Caco-2 (cell line): ENCODE measurements around the gene WWOX. TPM values are rescaled to one million over a fixed set of nuclear protein-coding genes. Genes with fewer than 3 reads are reported as not detected.

Source experiments
- BruUV-seq: library from RNA; stranded (reverse); fragments of 400-500 nt; replicated peaks from 2 replicates; lab custom pipeline; 2021; lab: Mats Ljungman, UMichigan
- CTCF ChIA-PET: fragments of 300-600 bp; sonication (Branson Sonifier 250); formaldehyde crosslinking; loops from one replicate; lab custom pipeline; 2022; ENCODE audit warnings: antibody characterized with exemption; lab: Charles Lee
- POLR2A ChIA-PET: fragments of 300-600 bp; sonication (Branson Sonifier 250); formaldehyde crosslinking; loops from one replicate; lab custom pipeline; 2022; ENCODE audit warnings: antibody characterized with exemption; lab: Charles Lee
- DNase-seq, 2 experiments: peaks; one replicate each; pipeline versions ENCODE4 v3.0.0 to v3.0.0-alpha.2; 2020 to 2022
- H3K27me3 ChIP-seq: replicated peaks from 2 replicates; pipeline ENCODE4 v1.6.0; 2011; ENCODE audit warnings: low read length; ENCODE audit not compliant: control insufficient read depth, insufficient read depth
- H3K36me3 ChIP-seq: 2 replicates; pipeline ENCODE4 v1.5.1; 2011; ENCODE audit warnings: low read length; ENCODE audit not compliant: control insufficient read depth, insufficient read depth
- H3K4me1 ChIP-seq: fragments of 250-450 bp; sonication (Bioruptor Pico); 2 replicates; pipeline ENCODE4 v1.5.1; 2020; ENCODE audit warnings: mild to moderate bottlenecking
- H3K4me3 ChIP-seq: 2 replicates; pipeline ENCODE4 v1.5.1; 2011; ENCODE audit warnings: low read depth, mild to moderate bottlenecking, control low read depth, low read length
- H3K9me3 ChIP-seq: fragments of 250-450 bp; sonication (Bioruptor Pico); 2 replicates; pipeline ENCODE4 v1.5.1; 2020; ENCODE audit warnings: mild to moderate bottlenecking, moderate library complexity
- H3K27ac Mint-ChIP-seq: one replicate; pipeline ENCODE4 v1.8.0; 2022; ENCODE audit warnings: mixed read lengths; ENCODE audit not compliant: unreplicated experiment
- H3K27me3 Mint-ChIP-seq: one replicate; pipeline ENCODE4 v1.8.0; 2022; ENCODE audit warnings: mixed read lengths; ENCODE audit not compliant: insufficient read depth, unreplicated experiment
- H3K36me3 Mint-ChIP-seq: one replicate; pipeline ENCODE4 v1.8.0; 2022; ENCODE audit warnings: mild to moderate bottlenecking, mixed read lengths; ENCODE audit not compliant: insufficient read depth, unreplicated experiment
- H3K4me1 Mint-ChIP-seq: one replicate; pipeline ENCODE4 v1.8.0; 2022; ENCODE audit warnings: low read depth, mixed read lengths; ENCODE audit not compliant: unreplicated experiment
- H3K4me3 Mint-ChIP-seq: one replicate; pipeline ENCODE4 v1.8.0; 2022; ENCODE audit warnings: mild to moderate bottlenecking, moderate library complexity, mixed read lengths; ENCODE audit not compliant: unreplicated experiment
- H3K9me3 Mint-ChIP-seq: one replicate; pipeline ENCODE4 v1.8.0; 2022; ENCODE audit warnings: mixed read lengths; ENCODE audit not compliant: unreplicated experiment
- intact Hi-C: fragments of 100-400 bp; cut with micrococcal nuclease; formaldehyde crosslinking; loops from one replicate; pipeline ENCODE4 v1.10.0; 2022; ENCODE audit not compliant: unreplicated experiment
- total RNA-seq: library from RNA; stranded (reverse); gene quantifications from 2 replicates; pipeline ENCODE4 v1.2.3, GENCODE V29; 2022
- TF ChIP-seq, protein P1 (sequence below), 2 experiments: fragments of 200-600 bp in 1 of 2; IDR thresholded peaks; 1 replicate in 1 of 2; 2 replicates in 1 of 2; pipeline versions ENCODE4 v1.5.1 to v1.8.0; 2011 to 2022; ENCODE audit warnings: antibody characterized with exemption in 1 of 2, control low read depth in 1 of 2, inconsistent platforms in 1 of 2, low read depth in 1 of 2, low read length in 1 of 2, mild to moderate bottlenecking in 1 of 2, moderate library complexity in 1 of 2; ENCODE audit not compliant: insufficient read depth in 1 of 2, severe bottlenecking in 1 of 2, unreplicated experiment in 1 of 2

The WWOX gene
- total RNA-seq, 1 experiment from 2014 or later, result 45.0 TPM

DNA sequence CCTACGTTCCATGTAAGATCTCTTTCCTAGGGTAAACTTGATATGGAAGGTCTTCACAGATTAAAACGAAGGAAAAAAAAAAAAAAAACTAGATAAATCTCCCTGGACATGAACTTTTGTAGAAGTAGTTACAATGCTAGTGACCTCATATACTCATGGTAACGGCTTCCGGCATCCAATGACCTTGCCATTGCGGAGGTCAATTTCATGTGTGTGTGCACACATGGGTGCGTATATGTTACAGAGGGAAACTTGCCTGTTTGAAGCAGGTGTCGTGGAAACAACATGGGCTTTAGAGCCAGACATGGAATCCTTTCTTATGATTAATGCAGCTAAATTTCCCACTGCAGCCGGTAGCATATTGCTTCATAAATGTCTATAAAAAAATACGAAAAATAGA is 1065.6 kb downstream of the WWOX start:
- TF ChIP-seq, protein P1, sequence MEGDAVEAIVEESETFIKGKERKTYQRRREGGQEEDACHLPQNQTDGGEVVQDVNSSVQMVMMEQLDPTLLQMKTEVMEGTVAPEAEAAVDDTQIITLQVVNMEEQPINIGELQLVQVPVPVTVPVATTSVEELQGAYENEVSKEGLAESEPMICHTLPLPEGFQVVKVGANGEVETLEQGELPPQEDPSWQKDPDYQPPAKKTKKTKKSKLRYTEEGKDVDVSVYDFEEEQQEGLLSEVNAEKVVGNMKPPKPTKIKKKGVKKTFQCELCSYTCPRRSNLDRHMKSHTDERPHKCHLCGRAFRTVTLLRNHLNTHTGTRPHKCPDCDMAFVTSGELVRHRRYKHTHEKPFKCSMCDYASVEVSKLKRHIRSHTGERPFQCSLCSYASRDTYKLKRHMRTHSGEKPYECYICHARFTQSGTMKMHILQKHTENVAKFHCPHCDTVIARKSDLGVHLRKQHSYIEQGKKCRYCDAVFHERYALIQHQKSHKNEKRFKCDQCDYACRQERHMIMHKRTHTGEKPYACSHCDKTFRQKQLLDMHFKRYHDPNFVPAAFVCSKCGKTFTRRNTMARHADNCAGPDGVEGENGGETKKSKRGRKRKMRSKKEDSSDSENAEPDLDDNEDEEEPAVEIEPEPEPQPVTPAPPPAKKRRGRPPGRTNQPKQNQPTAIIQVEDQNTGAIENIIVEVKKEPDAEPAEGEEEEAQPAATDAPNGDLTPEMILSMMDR (IDR thresholded peaks at IDR 0.05; ENCODE audit: insufficient read depth in 1 of 2, low read depth in 1 of 2, low read length in 1 of 2, severe bottlenecking in 1 of 2, unreplicated experiment in 1 of 2), result no peak
- Mint-ChIP-seq H3K27me3 (no peaks in the 10 kb centered on the region), H3K4me1 (no peaks in the 10 kb centered on the region), H3K27ac (no peak overlapping the region), H3K36me3 (no peaks in the 10 kb centered on the region), H3K9me3 (peaks cover 9% of the 10 kb centered on the region), H3K4me3 (no peak overlapping the region)
- DNase-seq, result no peak
- Histone ChIP-seq H3K36me3 (no peaks in the 10 kb centered on the region), H3K4me1 (peaks cover 10% of the 10 kb centered on the region), H3K27me3 (no peaks in the 10 kb centered on the region), H3K9me3 (0 out of 2 replicates have a peak, but pooled peaks cover 3% of the 10 kb centered on the region), H3K4me3 (no peak overlapping the region)
- ChIA-PET CTCF (no interaction called here), POLR2A (no interaction called here)
- BruUV-seq, result no TSS peak
- intact Hi-C loops, result no loop called here

DNA sequence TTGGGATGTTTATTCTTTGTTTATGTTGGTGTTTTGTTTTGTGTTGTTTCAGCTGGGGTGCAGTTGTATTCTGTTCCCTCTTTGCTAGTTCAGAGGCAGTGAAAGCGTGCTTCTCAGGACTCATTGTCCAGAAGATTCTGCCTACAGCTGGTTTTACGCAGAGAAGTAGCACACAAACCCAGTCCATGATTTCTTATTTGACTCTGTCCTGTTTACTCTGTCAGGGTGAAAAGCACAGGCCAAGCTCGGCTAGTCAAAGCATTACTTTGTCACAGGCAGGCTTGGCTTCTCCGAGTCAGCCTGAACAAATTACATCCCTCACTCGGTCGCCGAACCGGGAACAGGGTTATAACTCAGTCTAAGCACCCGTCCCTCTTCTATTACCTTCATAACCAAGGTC is 1066.1 kb downstream of the WWOX start:
- no peak for DNase-seq
- TF ChIP-seq, protein P1 (IDR thresholded peaks at IDR 0.05; ENCODE audit: insufficient read depth in 1 of 2, low read depth in 1 of 2, low read length in 1 of 2, severe bottlenecking in 1 of 2, unreplicated experiment in 1 of 2), result no peak
- ChIA-PET POLR2A (no interaction called here), CTCF (no interaction called here)
- no peaks in the 10 kb centered on the region for H3K36me3 Mint-ChIP-seq
- Histone ChIP-seq H3K9me3 (0 out of 2 replicates have a peak, but pooled peaks cover 3% of the 10 kb centered on the region), H3K36me3 (no peaks in the 10 kb centered on the region), H3K4me3 (no peak overlapping the region), H3K27me3 (no peaks in the 10 kb centered on the region), H3K4me1 (peaks cover 10% of the 10 kb centered on the region)
- BruUV-seq, result no TSS peak
- no peak overlapping the region for H3K27ac Mint-ChIP-seq
- intact Hi-C loops, result no loop called here
- peaks cover 9% of the 10 kb centered on the region for H3K9me3 Mint-ChIP-seq
- H3K4me1 Mint-ChIP-seq, result no peaks in the 10 kb centered on the region
- H3K27me3 Mint-ChIP-seq, result no peaks in the 10 kb centered on the region
- no peak overlapping the region for H3K4me3 Mint-ChIP-seq

DNA sequence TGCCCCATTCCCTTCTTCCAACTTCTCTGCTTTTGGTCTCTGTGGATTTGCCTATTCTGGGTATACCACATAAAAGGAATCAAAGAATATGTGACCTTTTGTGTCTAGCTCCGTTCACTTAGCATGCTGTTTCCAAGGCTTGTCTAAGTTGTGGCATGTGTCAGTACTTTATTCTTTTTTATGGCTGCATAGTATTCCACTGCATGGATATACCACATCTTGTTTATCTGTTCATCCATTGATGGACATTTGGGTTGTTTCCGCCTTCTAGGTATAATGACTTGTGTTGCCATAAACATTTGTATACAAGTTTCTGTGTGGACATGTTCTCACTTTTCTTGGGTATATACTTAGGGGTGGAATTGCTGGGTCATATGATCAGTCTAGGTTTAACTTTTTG is 1068.4 kb downstream of the WWOX start:
- ChIA-PET CTCF (no interaction called here), POLR2A (no interaction called here)
- DNase-seq, result no peak
- Mint-ChIP-seq H3K36me3 (no peaks in the 10 kb centered on the region), H3K4me1 (no peaks in the 10 kb centered on the region), H3K27ac (no peak overlapping the region), H3K27me3 (no peaks in the 10 kb centered on the region), H3K9me3 (peaks cover 9% of the 10 kb centered on the region), H3K4me3 (no peak overlapping the region)
- intact Hi-C loops, result no loop called here
- Histone ChIP-seq H3K27me3 (no peaks in the 10 kb centered on the region), H3K4me3 (no peak overlapping the region), H3K9me3 (0 out of 2 replicates have a peak, but pooled peaks cover 3% of the 10 kb centered on the region), H3K4me1 (peaks cover 10% of the 10 kb centered on the region), H3K36me3 (no peaks in the 10 kb centered on the region)
- BruUV-seq, result no TSS peak
- TF ChIP-seq, protein P1 (IDR thresholded peaks at IDR 0.05; ENCODE audit: insufficient read depth in 1 of 2, low read depth in 1 of 2, low read length in 1 of 2, severe bottlenecking in 1 of 2, unreplicated experiment in 1 of 2), result no peak
